ENCODE results near the gene FAM170B. TPM values are rescaled to one million over a fixed set of nuclear protein-coding genes. Genes with fewer than 3 reads are reported as not detected.

Gene FAM170B
- total RNA-seq, 1 donor from 2014 or later = not detected

GRCh38 chr10:49107111-49107886 lies 26.5 kb downstream of the FAM170B start:
- no peaks in the 10 kb centered on the region for H3K36me3 Mint-ChIP-seq (ENCODE audit: low read depth)
- peaks cover 10% of the 10 kb centered on the region for H3K27me3 Mint-ChIP-seq
- no peaks in the 10 kb centered on the region for H3K4me1 Mint-ChIP-seq
- no peak overlapping the region for H3K4me3 Mint-ChIP-seq
- intact Hi-C loops (cut with micrococcal nuclease) = no loop called here
- DNase-seq = no peak
- H3K9me3 Mint-ChIP-seq = no peaks in the 10 kb centered on the region
- no peak overlapping the region for H3K27ac Mint-ChIP-seq

- Mint-ChIP-seq H3K4me3 (no peak overlapping the region), H3K36me3 (ENCODE audit: low read depth) (no peaks in the 10 kb centered on the region), H3K27me3 (peaks cover 13% of the 10 kb centered on the region), H3K9me3 (no peaks in the 10 kb centered on the region), H3K27ac (no peak overlapping the region), H3K4me1 (no peaks in the 10 kb centered on the region)
- no peak for DNase-seq
- intact Hi-C loops (cut with micrococcal nuclease) = no loop called here
These were observed 27.4 kb downstream of the FAM170B start for GRCh38 chr10:49106451-49106850.

GRCh38 chr10:49105076-49105475 lies 28.7 kb downstream of the FAM170B start:
- intact Hi-C loops (cut with micrococcal nuclease) = no loop called here
- no peaks in the 10 kb centered on the region for H3K4me1 Mint-ChIP-seq
- H3K27me3 Mint-ChIP-seq = peaks cover 14% of the 10 kb centered on the region
- no peaks in the 10 kb centered on the region for H3K9me3 Mint-ChIP-seq
- no peaks in the 10 kb centered on the region for H3K36me3 Mint-ChIP-seq (ENCODE audit: low read depth)
- DNase-seq = no peak
- no peak overlapping the region for H3K27ac Mint-ChIP-seq
- H3K4me3 Mint-ChIP-seq = no peak overlapping the region

- Mint-ChIP-seq H3K9me3 (no peaks in the 10 kb centered on the region), H3K36me3 (ENCODE audit: low read depth) (no peaks in the 10 kb centered on the region), H3K4me3 (no peak overlapping the region), H3K27me3 (peaks cover 16% of the 10 kb centered on the region), H3K4me1 (no peaks in the 10 kb centered on the region), H3K27ac (no peak overlapping the region)
- intact Hi-C loops (cut with micrococcal nuclease) = no loop called here
- no peak for DNase-seq
These were observed 29.5 kb downstream of the FAM170B start for GRCh38 chr10:49104323-49104722.

GRCh38 chr10:49103761-49104160 lies 30.1 kb downstream of the FAM170B start:
- H3K36me3 Mint-ChIP-seq (ENCODE audit: low read depth) = no peaks in the 10 kb centered on the region
- H3K9me3 Mint-ChIP-seq = no peaks in the 10 kb centered on the region
- peaks cover 16% of the 10 kb centered on the region for H3K27me3 Mint-ChIP-seq
- intact Hi-C loops (cut with micrococcal nuclease) = no loop called here
- H3K27ac Mint-ChIP-seq = no peak overlapping the region
- no peaks in the 10 kb centered on the region for H3K4me1 Mint-ChIP-seq
- H3K4me3 Mint-ChIP-seq = no peak overlapping the region
- no peak for DNase-seq

- Mint-ChIP-seq H3K27ac (no peak overlapping the region), H3K4me1 (no peaks in the 10 kb centered on the region), H3K4me3 (no peak overlapping the region), H3K36me3 (ENCODE audit: low read depth) (no peaks in the 10 kb centered on the region), H3K9me3 (no peaks in the 10 kb centered on the region), H3K27me3 (peaks cover 13% of the 10 kb centered on the region)
- intact Hi-C loops (cut with micrococcal nuclease) = no loop called here
- DNase-seq = no peak
These were observed 34.8 kb downstream of the FAM170B start for GRCh38 chr10:49099046-49099445.

- intact Hi-C loops (cut with micrococcal nuclease) = no loop called here
- no peak overlapping the region for H3K27ac Mint-ChIP-seq
- H3K36me3 Mint-ChIP-seq (ENCODE audit: low read depth) = no peaks in the 10 kb centered on the region
- no peak overlapping the region for H3K4me3 Mint-ChIP-seq
- H3K9me3 Mint-ChIP-seq = no peaks in the 10 kb centered on the region
- H3K27me3 Mint-ChIP-seq = peaks cover 10% of the 10 kb centered on the region
- H3K4me1 Mint-ChIP-seq = no peaks in the 10 kb centered on the region
- no peak for DNase-seq
These were observed 36.9 kb downstream of the FAM170B start for GRCh38 chr10:49096890-49097445.

GRCh38 chr10:49094646-49095045 lies 39.2 kb downstream of the FAM170B start:
- Mint-ChIP-seq H3K27me3 (peaks cover 5% of the 10 kb centered on the region), H3K9me3 (no peaks in the 10 kb centered on the region), H3K36me3 (ENCODE audit: low read depth) (no peaks in the 10 kb centered on the region), H3K27ac (no peak overlapping the region), H3K4me3 (no peak overlapping the region), H3K4me1 (no peaks in the 10 kb centered on the region)
- DNase-seq = no peak
- intact Hi-C loops (cut with micrococcal nuclease) = no loop called here

GRCh38 chr10:49093922-49094321 lies 39.9 kb downstream of the FAM170B start:
- Mint-ChIP-seq H3K27ac (no peak overlapping the region), H3K4me1 (no peaks in the 10 kb centered on the region), H3K27me3 (peaks cover 5% of the 10 kb centered on the region), H3K4me3 (no peak overlapping the region), H3K36me3 (ENCODE audit: low read depth) (no peaks in the 10 kb centered on the region), H3K9me3 (no peaks in the 10 kb centered on the region)
- no peak for DNase-seq
- intact Hi-C loops (cut with micrococcal nuclease) = no loop called here

- no peak overlapping the region for H3K27ac Mint-ChIP-seq
- intact Hi-C loops (cut with micrococcal nuclease) = no loop called here
These were observed 41.3 kb downstream of the FAM170B start for GRCh38 chr10:49092477-49092876.

GRCh38 chr10:49091450-49092210 lies 42.2 kb downstream of the FAM170B start:
- Mint-ChIP-seq H3K9me3 (peaks cover 5% of the 10 kb centered on the region), H3K4me1 (no peaks in the 10 kb centered on the region), H3K27me3 (no peaks in the 10 kb centered on the region), H3K27ac (no peak overlapping the region), H3K4me3 (no peak overlapping the region), H3K36me3 (ENCODE audit: low read depth) (no peaks in the 10 kb centered on the region)
- no peak for DNase-seq
- intact Hi-C loops (cut with micrococcal nuclease) = no loop called here

More at GRCh38 chr10:49092477-49092876, 41.3 kb downstream of the FAM170B start:
- Mint-ChIP-seq H3K4me3 (no peak overlapping the region), H3K4me1 (no peaks in the 10 kb centered on the region), H3K9me3 (peaks cover 2% of the 10 kb centered on the region), H3K36me3 (ENCODE audit: low read depth) (no peaks in the 10 kb centered on the region), H3K27me3 (no peaks in the 10 kb centered on the region)
- no peak for DNase-seq

GRCh38 chr10:49090696-49091380 lies 43.0 kb downstream of the FAM170B start:
- Mint-ChIP-seq H3K4me1 (no peaks in the 10 kb centered on the region), H3K27ac (no peak overlapping the region), H3K9me3 (peaks cover 5% of the 10 kb centered on the region), H3K27me3 (peaks cover 3% of the 10 kb centered on the region), H3K36me3 (ENCODE audit: low read depth) (no peaks in the 10 kb centered on the region), H3K4me3 (no peak overlapping the region)
- no peak for DNase-seq
- intact Hi-C loops (cut with micrococcal nuclease) = no loop called here

GRCh38 chr10:49090189-49090575 lies 43.6 kb downstream of the FAM170B start:
- H3K9me3 Mint-ChIP-seq = peaks cover 5% of the 10 kb centered on the region
- intact Hi-C loops (cut with micrococcal nuclease) = no loop called here
- H3K4me1 Mint-ChIP-seq = no peaks in the 10 kb centered on the region
- H3K36me3 Mint-ChIP-seq (ENCODE audit: low read depth) = no peaks in the 10 kb centered on the region
- DNase-seq = no peak
- peaks cover 3% of the 10 kb centered on the region for H3K27me3 Mint-ChIP-seq
- H3K4me3 Mint-ChIP-seq = no peak overlapping the region
- H3K27ac Mint-ChIP-seq = no peak overlapping the region
